K562 (cell line): ENCODE results near the gene DBI.

ENCODE experiments used
- EGR1 ChIP-seq: fragments of 450-650 bp; conservative IDR thresholded peaks from 2 replicates; pipeline ENCODE4 v1.6.1; 2017; ENCODE audit warnings: mild to moderate bottlenecking
- MIER1 ChIP-seq: fragments of 450-650 bp; IDR thresholded peaks from 2 replicates; pipeline ENCODE4 v1.6.1; 2016; ENCODE audit warnings: antibody characterized with exemption, mild to moderate bottlenecking, low read depth
- ZNF23 ChIP-seq: fragments of 250-450 bp; sonication (Bioruptor Pico); IDR thresholded peaks from 2 replicates; pipeline ENCODE4 v1.4.0; 2020; ENCODE audit warnings: mild to moderate bottlenecking
- ZNF274 ChIP-seq: IDR thresholded peaks from 2 replicates; pipeline ENCODE4 v1.6.1; 2011; ENCODE audit warnings: low read depth, mild to moderate bottlenecking, low read length, moderate library complexity, borderline replicate concordance
- TF ChIP-seq, protein P1 (sequence below), 3 experiments: fragments of 200-800 bp in 1 of 3; sonication (Bioruptor generic) in 1 of 3; sonication (generic) in 1 of 3; formaldehyde crosslinking in 1 of 3; IDR thresholded peaks; 2 replicates each; pipeline versions ENCODE4 v1.6.1 to v1.8.0; 2016 to 2022; ENCODE audit warnings: mild to moderate bottlenecking in 2 of 3, missing compliant biosample characterization in 2 of 3, missing genetic modification characterization in 2 of 3, missing genetic modification reagents in 1 of 3

DNA sequence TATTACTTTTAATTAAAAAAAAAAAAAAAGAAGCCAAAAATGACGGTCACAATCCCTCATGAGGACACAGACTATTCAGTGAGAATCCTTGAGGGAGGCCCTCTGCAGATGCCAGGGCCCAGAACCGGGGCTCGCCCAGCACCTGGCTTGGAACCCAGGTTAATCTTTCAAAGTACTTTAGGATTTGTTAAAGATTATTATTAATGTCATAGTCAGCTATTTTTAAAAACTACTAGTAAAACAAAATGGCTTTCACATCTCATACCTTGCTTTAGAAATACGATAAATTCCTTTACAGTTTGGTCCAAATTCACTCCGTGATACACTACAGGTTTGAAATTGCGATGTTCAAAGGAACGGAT is 27.2 kb upstream of the DBI start:
- no peak for TF ChIP-seq MIER1
- TF ChIP-seq EGR1, result no peak
- TF ChIP-seq ZNF274, result no peak
- TF ChIP-seq, protein P1, sequence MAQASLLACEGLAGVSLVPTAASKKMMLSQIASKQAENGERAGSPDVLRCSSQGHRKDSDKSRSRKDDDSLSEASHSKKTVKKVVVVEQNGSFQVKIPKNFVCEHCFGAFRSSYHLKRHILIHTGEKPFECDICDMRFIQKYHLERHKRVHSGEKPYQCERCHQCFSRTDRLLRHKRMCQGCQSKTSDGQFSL (CRISPR knock-in tag; IDR thresholded peaks at IDR 0.05), result no peak
- TF ChIP-seq, protein P1 (tag; IDR thresholded peaks at IDR 0.05), result no peak
- TF ChIP-seq ZNF23, result no peak
